ENCODE data around the gene TLE1. TPM values are rescaled to one million over a fixed set of nuclear protein-coding genes. Genes with fewer than 3 reads are reported as not detected.

The TLE1 gene
- total RNA-seq, 1 experiment from 2014 or later: 79.3 TPM

DNA sequence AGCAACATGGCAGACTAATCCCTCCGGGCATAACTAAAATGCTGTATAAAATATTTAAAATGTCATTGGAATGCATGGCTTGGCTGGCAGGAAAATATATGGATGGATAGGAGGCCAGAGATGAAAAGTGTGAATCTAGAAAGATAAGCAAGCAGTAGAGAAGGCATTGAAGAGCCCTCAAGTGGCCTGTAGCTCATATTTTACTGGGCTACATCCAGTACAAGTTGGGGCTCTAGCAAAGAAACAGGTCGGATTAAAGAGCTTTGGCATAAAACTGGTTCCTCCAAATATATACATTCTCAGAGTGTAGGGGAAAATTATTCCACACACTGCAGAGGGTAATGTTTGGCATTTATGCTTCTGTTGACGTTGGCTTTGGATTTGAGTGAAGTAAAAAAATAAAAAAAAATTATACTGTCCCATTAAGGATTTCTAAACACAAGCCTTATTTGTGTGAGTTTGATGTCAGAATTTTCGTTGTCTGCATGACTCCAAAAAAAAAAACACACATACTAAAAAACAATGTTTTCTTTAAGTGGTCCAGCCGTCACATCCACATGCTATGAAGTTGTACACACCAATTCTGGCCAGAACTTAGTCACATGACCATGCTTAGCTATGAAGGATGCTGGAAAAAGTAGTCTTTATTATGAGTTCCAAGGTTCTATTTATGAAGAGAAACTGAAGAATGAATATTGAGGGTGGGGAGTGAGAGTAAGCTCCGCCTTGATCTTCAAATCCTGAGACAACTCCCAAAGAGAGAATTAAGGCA is 147.0 kb downstream of the TLE1 start:
- Histone ChIP-seq H2BK12ac (ENCODE audit: insufficient read length, low read depth, low read length) (no peak overlapping the region), H3K4me1 (ENCODE audit: insufficient read depth, low read length) (0 out of 2 replicates have a peak, but pooled peaks cover 2% of the 10 kb centered on the region), H3K27me3 (ENCODE audit: insufficient read depth, low read length) (no peaks in the 10 kb centered on the region), H3K23me2 (ENCODE audit: insufficient read length, low read depth, low read length, poor library complexity, severe bottlenecking) (no peaks in the 10 kb centered on the region), H3K18ac (ENCODE audit: insufficient read length, low read depth, low read length) (no peak overlapping the region), H3K4me2 (ENCODE audit: insufficient read depth, insufficient read length, low read length) (no peak overlapping the region), H3K9me3 (ENCODE audit: control insufficient read depth, low read depth, low read length) (no peaks in the 10 kb centered on the region), H3K14ac (ENCODE audit: insufficient read depth, low read length) (no peak overlapping the region), H4K8ac (replicated peaks; ENCODE audit: insufficient read length, low read depth, low read length) (no peak overlapping the region), H2BK5ac (ENCODE audit: insufficient read length, low read length) (no peak overlapping the region), H4K20me1 (ENCODE audit: control insufficient read depth, insufficient read depth, insufficient read length) (no peaks in the 10 kb centered on the region), H3K27ac (ENCODE audit: insufficient read length, low read depth, low read length) (no peak overlapping the region), H2BK120ac (ENCODE audit: low read depth, low read length, poor library complexity, severe bottlenecking) (no peak overlapping the region), H3T11ph (ENCODE audit: low read length) (no peak overlapping the region), H3K56ac (ENCODE audit: insufficient read length, low read depth, low read length) (no peak overlapping the region), H3K9ac (ENCODE audit: extremely low read depth, insufficient read length, low read length) (no peak overlapping the region), H4K5ac (ENCODE audit: insufficient read length, low read depth, low read length) (no peak overlapping the region), H2BK20ac (ENCODE audit: low read depth, low read length, poor library complexity, severe bottlenecking) (no peak overlapping the region), H2BK15ac (ENCODE audit: low read depth, low read length) (no peak overlapping the region), H2AFZ (ENCODE audit: low read length) (no peak overlapping the region), H2AK5ac (ENCODE audit: insufficient read length, low read length) (no peak overlapping the region), H3K79me2 (ENCODE audit: insufficient read depth, low read length) (no peaks in the 10 kb centered on the region), H3K79me1 (ENCODE audit: insufficient read depth, low read depth, low read length, poor library complexity, severe bottlenecking) (no peaks in the 10 kb centered on the region), H4K91ac (ENCODE audit: insufficient read length, low read depth, low read length) (no peak overlapping the region), H3K23ac (ENCODE audit: insufficient read length, low read depth, low read length) (no peak overlapping the region), H3K4ac (ENCODE audit: low read depth, low read length) (no peak overlapping the region)
- WGBS (ENCODE audit: extremely low coverage, insufficient read length, low lambda C conversion rate): no CpG with 5 or more reads among the region's 6 CpGs
- peaks cover 17 to 18% of the 10 kb centered on the region in 2 experiments for H3K4me1 Mint-ChIP-seq
- H3K9me3 Mint-ChIP-seq: no peaks in the 10 kb centered on the region; a peak in 1 of 5 replicates
- H3K36me3 Mint-ChIP-seq (ENCODE audit: insufficient read depth in 1 of 3, low read depth in 3 of 3): no peaks in the 10 kb centered on the region
- no peak for DNase-seq
- no peak overlapping the region for H3K4me3 Mint-ChIP-seq
- TF ChIP-seq, protein P1, sequence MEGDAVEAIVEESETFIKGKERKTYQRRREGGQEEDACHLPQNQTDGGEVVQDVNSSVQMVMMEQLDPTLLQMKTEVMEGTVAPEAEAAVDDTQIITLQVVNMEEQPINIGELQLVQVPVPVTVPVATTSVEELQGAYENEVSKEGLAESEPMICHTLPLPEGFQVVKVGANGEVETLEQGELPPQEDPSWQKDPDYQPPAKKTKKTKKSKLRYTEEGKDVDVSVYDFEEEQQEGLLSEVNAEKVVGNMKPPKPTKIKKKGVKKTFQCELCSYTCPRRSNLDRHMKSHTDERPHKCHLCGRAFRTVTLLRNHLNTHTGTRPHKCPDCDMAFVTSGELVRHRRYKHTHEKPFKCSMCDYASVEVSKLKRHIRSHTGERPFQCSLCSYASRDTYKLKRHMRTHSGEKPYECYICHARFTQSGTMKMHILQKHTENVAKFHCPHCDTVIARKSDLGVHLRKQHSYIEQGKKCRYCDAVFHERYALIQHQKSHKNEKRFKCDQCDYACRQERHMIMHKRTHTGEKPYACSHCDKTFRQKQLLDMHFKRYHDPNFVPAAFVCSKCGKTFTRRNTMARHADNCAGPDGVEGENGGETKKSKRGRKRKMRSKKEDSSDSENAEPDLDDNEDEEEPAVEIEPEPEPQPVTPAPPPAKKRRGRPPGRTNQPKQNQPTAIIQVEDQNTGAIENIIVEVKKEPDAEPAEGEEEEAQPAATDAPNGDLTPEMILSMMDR (conservative IDR thresholded peaks at IDR 0.05): no peak
- H3K27ac Mint-ChIP-seq: peak overlapping the region in 1 of 3 experiments; percentile 27; a peak in 1 of 7 replicates
- H3K27me3 Mint-ChIP-seq (ENCODE audit: low read depth): no peaks in the 10 kb centered on the region
